WTC11 (cell line): ENCODE measurements around the gene TAF5. TPM values are rescaled to one million over a fixed set of nuclear protein-coding genes. Genes with fewer than 3 reads are reported as not detected.

ENCODE experiments used
- AFF4 ChIP-seq: sonication (generic); formaldehyde crosslinking; IDR thresholded peaks from 2 replicates; pipeline ENCODE4 v1.8.1; 2023; ENCODE audit warnings: mild to moderate bottlenecking, missing genetic modification reagents, borderline replicate concordance
- ARID4B ChIP-seq: sonication (generic); formaldehyde crosslinking; IDR thresholded peaks from 2 replicates; pipeline ENCODE4 v1.8.0; 2023; ENCODE audit warnings: missing genetic modification reagents, mild to moderate bottlenecking, borderline replicate concordance
- E2F5 ChIP-seq: sonication (generic); formaldehyde crosslinking; IDR thresholded peaks from 2 replicates; pipeline ENCODE4 v1.8.1; 2022; ENCODE audit warnings: mild to moderate bottlenecking, moderate library complexity, missing genetic modification reagents
- ESRRA ChIP-seq: sonication (generic); formaldehyde crosslinking; IDR thresholded peaks from 2 replicates; pipeline ENCODE4 v1.8.1; 2022; ENCODE audit warnings: mild to moderate bottlenecking, missing genetic modification reagents, borderline replicate concordance
- ETV6 ChIP-seq: sonication (generic); formaldehyde crosslinking; IDR thresholded peaks from 2 replicates; pipeline ENCODE4 v1.8.1; 2022; ENCODE audit warnings: mild to moderate bottlenecking, missing genetic modification reagents
- FOXK1 ChIP-seq: sonication (generic); formaldehyde crosslinking; IDR thresholded peaks from 2 replicates; pipeline ENCODE4 v1.8.0; 2022; ENCODE audit warnings: mild to moderate bottlenecking, moderate library complexity, missing genetic modification reagents
- GABPB1 ChIP-seq: sonication (generic); formaldehyde crosslinking; IDR thresholded peaks from 2 replicates; pipeline ENCODE4 v1.8.1; 2023; ENCODE audit warnings: mild to moderate bottlenecking, missing genetic modification reagents
- HMGXB4 ChIP-seq: sonication (generic); formaldehyde crosslinking; IDR thresholded peaks from 2 replicates; pipeline ENCODE4 v1.8.1; 2023; ENCODE audit warnings: mild to moderate bottlenecking, moderate library complexity, missing genetic modification reagents
- IRF2 ChIP-seq: sonication (generic); formaldehyde crosslinking; IDR thresholded peaks from 2 replicates; pipeline ENCODE4 v1.8.0; 2022; ENCODE audit warnings: low read depth, missing genetic modification reagents, borderline replicate concordance
- KAT7 ChIP-seq: sonication (generic); formaldehyde crosslinking; IDR thresholded peaks from 2 replicates; pipeline ENCODE4 v1.8.1; 2023; ENCODE audit warnings: missing genetic modification reagents, mild to moderate bottlenecking, borderline replicate concordance
- MYBL2 ChIP-seq: sonication (generic); formaldehyde crosslinking; IDR thresholded peaks from 2 replicates; pipeline ENCODE4 v1.8.1; 2023; ENCODE audit warnings: mild to moderate bottlenecking, moderate library complexity, missing genetic modification reagents
- SMAD3 ChIP-seq: sonication (generic); formaldehyde crosslinking; IDR thresholded peaks from 2 replicates; pipeline ENCODE4 v1.8.0; 2022; ENCODE audit warnings: missing genetic modification reagents, mild to moderate bottlenecking, borderline replicate concordance
- SMAD4 ChIP-seq: sonication (generic); formaldehyde crosslinking; IDR thresholded peaks from 2 replicates; pipeline ENCODE4 v1.8.0; 2022; ENCODE audit warnings: mild to moderate bottlenecking, missing genetic modification reagents
- TCF7 ChIP-seq: sonication (generic); formaldehyde crosslinking; IDR thresholded peaks from 2 replicates; pipeline ENCODE4 v1.8.0; 2022; ENCODE audit warnings: mild to moderate bottlenecking, low read depth, missing genetic modification reagents, moderate library complexity
- TEAD4 ChIP-seq: sonication (generic); formaldehyde crosslinking; IDR thresholded peaks from 2 replicates; pipeline ENCODE4 v1.8.0; 2022; ENCODE audit warnings: mild to moderate bottlenecking, missing genetic modification reagents
- USF1 ChIP-seq: sonication (generic); formaldehyde crosslinking; IDR thresholded peaks from 2 replicates; pipeline ENCODE4 v1.8.0; 2022; ENCODE audit warnings: mild to moderate bottlenecking, missing genetic modification reagents
- ZBTB21 ChIP-seq: sonication (generic); formaldehyde crosslinking; IDR thresholded peaks from 2 replicates; pipeline ENCODE4 v1.8.1; 2023; ENCODE audit warnings: mild to moderate bottlenecking, missing genetic modification reagents, borderline replicate concordance
- ZBTB43 ChIP-seq: sonication (generic); formaldehyde crosslinking; IDR thresholded peaks from 2 replicates; pipeline ENCODE4 v1.8.1; 2023; ENCODE audit warnings: mild to moderate bottlenecking, missing genetic modification reagents
- ZMAT4 ChIP-seq: fragments of 250-450 bp; sonication (Bioruptor Pico); IDR thresholded peaks from 2 replicates; pipeline ENCODE4 v1.9.0; 2021; ENCODE audit warnings: mild to moderate bottlenecking
- ZNF138 ChIP-seq: sonication (generic); formaldehyde crosslinking; conservative IDR thresholded peaks from 2 replicates; pipeline ENCODE4 v1.8.1; 2022; ENCODE audit warnings: mild to moderate bottlenecking, moderate library complexity, missing genetic modification reagents
- ZNF232 ChIP-seq: sonication (generic); formaldehyde crosslinking; IDR thresholded peaks from 2 replicates; pipeline ENCODE4 v1.8.0; 2022; ENCODE audit warnings: mild to moderate bottlenecking, missing genetic modification reagents
- ZNF425 ChIP-seq: fragments of 250-450 bp; sonication (Bioruptor Pico); conservative IDR thresholded peaks from 2 replicates; pipeline ENCODE4 v1.9.0; 2021; ENCODE audit warnings: mild to moderate bottlenecking
- total RNA-seq: library from RNA; stranded (reverse); gene quantifications from 3 replicates; pipeline ENCODE4 v1.2.3, GENCODE V29; 2021

Gene TAF5
- total RNA-seq, 1 experiment from 2014 or later = 14.9 TPM

GRCh38 chr10:103367782-103368518, at the start of gene TAF5 (continued):
- TF ChIP-seq AFF4 (peak; percentile 86; the same call in 1 of the 2 replicates), ESRRA (no peak; the same call in 1 of the 2 replicates), ZNF232 (CRISPR knock-in tag) (peak; percentile 87), ZBTB21 (CRISPR knock-in tag) (peak; percentile 85), KAT7 (CRISPR knock-in tag) (no peak), ZNF138 (CRISPR knock-in tag) (peak; percentile 51; the same call in 1 of the 2 replicates), E2F5 (CRISPR knock-in tag) (peak; percentile 88), SMAD3 (CRISPR knock-in tag) (peak; percentile 77; the same call in 1 of the 2 replicates), ARID4B (CRISPR knock-in tag) (peak; percentile 93), TEAD4 (CRISPR knock-in tag) (no peak), IRF2 (CRISPR knock-in tag) (no peak), ZBTB43 (peak; percentile 43; the same call in 1 of the 2 replicates), ZNF425 (CRISPR knock-in tag) (no peak), ETV6 (CRISPR knock-in tag) (peak; percentile 95), ZMAT4 (CRISPR knock-in tag) (no peak), SMAD4 (CRISPR knock-in tag) (no peak), MYBL2 (CRISPR knock-in tag) (peak; percentile 42; the same call in 1 of the 2 replicates), TCF7 (CRISPR knock-in tag) (0 out of 2 replicates have a peak, but pooled peaks have one; percentile 65), FOXK1 (CRISPR knock-in tag) (peak; percentile 96), HMGXB4 (CRISPR knock-in tag) (peak; percentile 87; the same call in 1 of the 2 replicates), GABPB1 (CRISPR knock-in tag) (peak; percentile 46; the same call in 1 of the 2 replicates), USF1 (peak; percentile 68)
